OCI-LY7 (cell line): ENCODE results near the gene HDGFL3. TPM values are rescaled to one million over a fixed set of nuclear protein-coding genes. Genes with fewer than 3 reads are reported as not detected.
"Not testable (repeated sequence)": the region's sequence is repeated elsewhere in the genome, so short reads cannot be mapped to it uniquely, and the experiment has no call there.

Experiments
- BruUV-seq: library from RNA; stranded (reverse); fragments of 400-500 nt; replicated peaks from 2 replicates; lab custom pipeline; 2021; lab: Mats Ljungman, UMichigan
- CTCF ChIA-PET: fragments of 300-600 bp; sonication (Branson Sonifier 250); formaldehyde crosslinking; loops from one replicate; lab custom pipeline; 2022; ENCODE audit warnings: antibody characterized with exemption; ENCODE audit not compliant: unreplicated experiment; lab: Charles Lee
- POLR2A ChIA-PET: fragments of 300-600 bp; sonication (Branson Sonifier 250); formaldehyde crosslinking; loops from one replicate; lab custom pipeline; 2022; ENCODE audit warnings: antibody characterized with exemption; lab: Charles Lee
- DNase-seq: peaks from one replicate; pipeline ENCODE4 v3.0.0-alpha.2; 2015; ENCODE audit warnings: low spot score
- H2AFZ ChIP-seq: fragments of 200-600 bp; sonication (generic), shearing (Covaris generic); 2 replicates; pipeline ENCODE4 v1.6.1; 2014; ENCODE audit warnings: mild to moderate bottlenecking, antibody characterized with exemption, low read length, moderate library complexity
- H3K27ac ChIP-seq: fragments of 200-600 bp; sonication (generic); 2 replicates; pipeline ENCODE4 v1.5.1; 2014; ENCODE audit warnings: mixed run types, low read depth, mild to moderate bottlenecking, moderate library complexity, low read length, inconsistent platforms; ENCODE audit not compliant: poor library complexity, severe bottlenecking
- H3K36me3 ChIP-seq: fragments of 200-600 bp; sonication (generic); 2 replicates; pipeline ENCODE4 v1.6.1; 2014; ENCODE audit warnings: mild to moderate bottlenecking, antibody characterized with exemption, low read length, moderate library complexity, mixed read lengths; ENCODE audit not compliant: insufficient read depth
- H3K4me1 ChIP-seq: fragments of 200-600 bp; sonication (generic); 2 replicates; pipeline ENCODE4 v1.5.1; 2014; ENCODE audit warnings: mild to moderate bottlenecking, low read length; ENCODE audit not compliant: insufficient read depth, poor library complexity, severe bottlenecking
- H3K4me2 ChIP-seq: fragments of 200-600 bp; sonication (generic); 2 replicates; pipeline ENCODE4 v1.6.1; 2014; ENCODE audit warnings: mild to moderate bottlenecking, low read length
- H3K4me3 ChIP-seq: fragments of 200-600 bp; sonication (generic); 2 replicates; pipeline ENCODE4 v1.5.1; 2014; ENCODE audit warnings: mild to moderate bottlenecking, low read depth, low read length; ENCODE audit not compliant: poor library complexity, severe bottlenecking
- H3K79me2 ChIP-seq: fragments of 200-600 bp; sonication (generic); 2 replicates; pipeline ENCODE4 v1.6.1; 2016; ENCODE audit warnings: low read depth, mild to moderate bottlenecking, low read length, moderate library complexity, mixed read lengths; ENCODE audit not compliant: insufficient read depth
- H3K9me2 ChIP-seq: fragments of 200-600 bp; sonication (generic); 2 replicates; pipeline ENCODE4 v1.6.1; 2016; ENCODE audit warnings: mild to moderate bottlenecking, low read length, mixed read lengths; ENCODE audit not compliant: insufficient read depth
- H3K9me3 ChIP-seq: fragments of 200-600 bp; sonication (generic); 2 replicates; pipeline ENCODE4 v1.6.1; 2014; ENCODE audit warnings: mild to moderate bottlenecking, mixed run types, low read length, mixed read lengths
- H4K20me1 ChIP-seq: fragments of 200-600 bp; sonication (generic); 2 replicates; pipeline ENCODE4 v1.6.1; 2014; ENCODE audit warnings: mild to moderate bottlenecking, antibody characterized with exemption, low read length, moderate library complexity, mixed read lengths; ENCODE audit not compliant: insufficient read depth
- EZH2phosphoT487 ChIP-seq: fragments of 200-600 bp; sonication (generic); IDR thresholded peaks from 2 replicates; pipeline ENCODE4 v1.6.1; 2018; ENCODE audit warnings: low read depth, borderline replicate concordance, mild to moderate bottlenecking, mixed run types, antibody characterized with exemption, low read length, moderate library complexity, mixed read lengths
- intact Hi-C: fragments of 100-400 bp; cut with micrococcal nuclease; formaldehyde crosslinking; loops from one replicate; pipeline ENCODE4 v1.10.0; 2022; ENCODE audit not compliant: unreplicated experiment
- total RNA-seq, 2 experiments: library from RNA; depleted of rRNA in 1 of 2; stranded (reverse); fragments of >200 nt in 1 of 2; shearing (Covaris generic) in 1 of 2; gene quantifications; 2 replicates each; pipeline ENCODE4 v1.2.3, GENCODE V29; 2014 to 2022
- TF ChIP-seq, protein P1 (sequence below): fragments of 200-600 bp; sonication (generic); conservative IDR thresholded peaks from 2 replicates; pipeline ENCODE4 v1.5.1; 2014; ENCODE audit warnings: mild to moderate bottlenecking, antibody characterized with exemption, low read length, moderate library complexity, mixed read lengths

HDGFL3 gene
- total RNA-seq, 2 experiments from 2014 or later: 29.3 to 74.4 TPM

DNA sequence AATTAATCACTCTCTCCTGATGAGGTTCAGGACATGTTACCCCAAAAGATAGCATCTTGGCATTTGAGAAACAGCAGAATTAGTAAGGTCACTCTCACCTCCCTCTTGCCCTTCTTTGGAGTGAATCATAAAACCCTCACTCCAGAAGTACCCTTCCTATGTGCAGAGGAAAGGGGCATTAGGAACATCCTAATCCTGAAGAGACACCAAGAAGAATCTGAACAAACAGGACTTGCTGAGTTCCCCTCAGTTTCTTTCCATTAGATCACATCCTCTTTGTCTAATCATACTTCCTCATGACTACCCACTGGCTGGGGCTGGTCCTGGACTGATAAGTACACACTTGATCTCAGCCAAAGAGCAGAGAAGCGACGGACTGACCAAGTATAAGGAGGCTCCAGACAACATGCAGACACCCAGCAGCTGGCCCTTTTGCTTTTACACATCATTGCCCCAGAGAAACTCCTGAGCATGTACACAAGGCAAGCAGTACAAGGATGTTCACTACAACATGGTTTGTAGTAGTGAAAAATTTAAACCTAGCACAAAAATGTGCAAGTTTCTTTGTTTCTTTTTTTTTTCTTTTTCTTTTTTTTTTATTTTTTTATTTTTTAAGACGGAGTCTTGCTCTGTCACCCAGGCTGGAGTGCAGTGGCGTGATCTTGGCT, 115.2 kb downstream of the HDGFL3 start:
- H3K36me3 ChIP-seq: no peaks in the 10 kb centered on the region
- peak overlapping the region; percentile 43 for H3K4me2 ChIP-seq
- intact Hi-C loops: no loop called here
- H3K27ac ChIP-seq: no peak overlapping the region
- peak; percentile 71 for DNase-seq
- H4K20me1 ChIP-seq: no peaks in the 10 kb centered on the region
- POLR2A ChIA-PET: interaction anchor here (1.0 kb wide), 1 partner anchor 20 kb away, joined by 3 read pairs; no protein-coding TSS in a partner anchor
- CTCF ChIA-PET: no interaction called here
- H3K4me3 ChIP-seq: no peak overlapping the region
- no TSS peak for BruUV-seq
- peaks cover 8% of the 10 kb centered on the region for H3K4me1 ChIP-seq
- H3K79me2 ChIP-seq: no peaks in the 10 kb centered on the region
- peak overlapping the region; percentile 75 for H2AFZ ChIP-seq
- TF ChIP-seq, protein P1, sequence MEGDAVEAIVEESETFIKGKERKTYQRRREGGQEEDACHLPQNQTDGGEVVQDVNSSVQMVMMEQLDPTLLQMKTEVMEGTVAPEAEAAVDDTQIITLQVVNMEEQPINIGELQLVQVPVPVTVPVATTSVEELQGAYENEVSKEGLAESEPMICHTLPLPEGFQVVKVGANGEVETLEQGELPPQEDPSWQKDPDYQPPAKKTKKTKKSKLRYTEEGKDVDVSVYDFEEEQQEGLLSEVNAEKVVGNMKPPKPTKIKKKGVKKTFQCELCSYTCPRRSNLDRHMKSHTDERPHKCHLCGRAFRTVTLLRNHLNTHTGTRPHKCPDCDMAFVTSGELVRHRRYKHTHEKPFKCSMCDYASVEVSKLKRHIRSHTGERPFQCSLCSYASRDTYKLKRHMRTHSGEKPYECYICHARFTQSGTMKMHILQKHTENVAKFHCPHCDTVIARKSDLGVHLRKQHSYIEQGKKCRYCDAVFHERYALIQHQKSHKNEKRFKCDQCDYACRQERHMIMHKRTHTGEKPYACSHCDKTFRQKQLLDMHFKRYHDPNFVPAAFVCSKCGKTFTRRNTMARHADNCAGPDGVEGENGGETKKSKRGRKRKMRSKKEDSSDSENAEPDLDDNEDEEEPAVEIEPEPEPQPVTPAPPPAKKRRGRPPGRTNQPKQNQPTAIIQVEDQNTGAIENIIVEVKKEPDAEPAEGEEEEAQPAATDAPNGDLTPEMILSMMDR: no peak
- no peak for TF ChIP-seq EZH2phosphoT487
- H3K9me3 ChIP-seq: no peaks in the 10 kb centered on the region
- H3K9me2 ChIP-seq: no peaks in the 10 kb centered on the region

DNA sequence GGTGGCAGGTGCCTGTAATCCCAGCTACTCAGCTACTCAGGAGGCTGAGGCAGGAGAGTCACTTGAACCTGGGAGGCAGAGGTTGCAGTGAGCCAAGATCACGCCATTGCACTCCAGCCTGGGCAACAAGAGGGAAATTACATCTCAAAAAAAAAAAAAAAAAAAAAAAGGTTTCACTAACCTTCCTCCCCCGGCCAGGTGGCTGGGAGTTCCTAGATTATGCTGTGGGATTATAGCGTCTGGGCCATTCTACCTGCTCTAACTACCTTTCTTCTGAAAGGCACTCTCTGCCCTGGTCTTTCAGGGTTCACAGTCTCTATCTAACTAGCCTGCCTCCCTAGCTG, 115.7 kb downstream of the HDGFL3 start:
- Histone ChIP-seq H3K4me2 (peak overlapping the region; percentile 43), H2AFZ (peak overlapping the region; percentile 75; the same call in 1 of the 2 replicates)
- H3K4me1 ChIP-seq, H4K20me1 ChIP-seq, H3K4me3 ChIP-seq, H3K36me3 ChIP-seq, intact Hi-C loops, H3K9me3 ChIP-seq, H3K79me2 ChIP-seq, H3K9me2 ChIP-seq, DNase-seq, CTCF ChIA-PET, H3K27ac ChIP-seq, BruUV-seq: not testable (repeated sequence)
- POLR2A ChIA-PET: interaction anchor here (0.7 to 1.0 kb wide), 2 partner anchors 20 to 58 kb away, joined by 3 to 7 read pairs; no protein-coding TSS in a partner anchor

DNA sequence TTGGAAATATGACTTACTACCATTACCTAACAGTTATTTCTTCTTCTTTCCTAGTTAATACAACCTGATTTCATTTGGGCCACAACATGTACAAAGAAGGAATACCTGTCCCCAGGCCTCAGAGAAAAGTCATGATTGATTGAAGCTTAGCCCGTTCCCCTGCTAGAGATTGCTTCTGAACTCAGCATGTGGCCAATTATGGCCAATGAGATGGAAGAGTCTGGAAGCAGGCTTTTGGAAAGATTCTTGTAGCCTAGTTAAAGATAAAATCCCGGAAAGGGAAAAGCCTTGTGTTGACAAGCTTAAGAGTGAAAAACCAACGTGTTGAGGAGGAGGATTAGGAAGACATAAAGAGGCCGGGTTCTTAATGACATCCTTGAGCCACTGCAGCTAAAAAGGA, 117.2 kb downstream of the HDGFL3 start:
- TF ChIP-seq, protein P1: no peak
- TF ChIP-seq EZH2phosphoT487: no peak
- intact Hi-C loops: no loop called here
- Histone ChIP-seq H3K79me2 (no peaks in the 10 kb centered on the region), H3K36me3 (no peaks in the 10 kb centered on the region), H3K4me3 (no peak overlapping the region), H2AFZ (no peak overlapping the region), H3K4me2 (no peak overlapping the region), H3K4me1 (peaks cover 8% of the 10 kb centered on the region), H3K9me3 (no peaks in the 10 kb centered on the region), H4K20me1 (no peaks in the 10 kb centered on the region), H3K27ac (no peak overlapping the region), H3K9me2 (no peaks in the 10 kb centered on the region)
- POLR2A ChIA-PET: interaction anchor here (1.0 kb wide), 1 partner anchor 10 kb away, joined by 3 read pairs; no protein-coding TSS in a partner anchor
- CTCF ChIA-PET: no interaction called here
- DNase-seq: no peak
- no TSS peak for BruUV-seq
